Stimulated activated CD8-positive, alpha-beta memory T cell treated with anti-CD3 and anti-CD28 coated beads, Interleukin-15, amount 100 ng/mL, for 48 hours (primary cell): ENCODE results near the gene EPB41L4B.
"Not testable (repeated sequence)": the region's sequence is repeated elsewhere in the genome, so short reads cannot be mapped to it uniquely, and the experiment has no call there.

ENCODE experiments used
- DNase-seq, 2 donors: peaks; one replicate each; pipeline ENCODE4 v3.0.0-alpha.2; 2020; ENCODE audit warnings: low read depth in 2 of 2

Gene EPB41L4B

DNA sequence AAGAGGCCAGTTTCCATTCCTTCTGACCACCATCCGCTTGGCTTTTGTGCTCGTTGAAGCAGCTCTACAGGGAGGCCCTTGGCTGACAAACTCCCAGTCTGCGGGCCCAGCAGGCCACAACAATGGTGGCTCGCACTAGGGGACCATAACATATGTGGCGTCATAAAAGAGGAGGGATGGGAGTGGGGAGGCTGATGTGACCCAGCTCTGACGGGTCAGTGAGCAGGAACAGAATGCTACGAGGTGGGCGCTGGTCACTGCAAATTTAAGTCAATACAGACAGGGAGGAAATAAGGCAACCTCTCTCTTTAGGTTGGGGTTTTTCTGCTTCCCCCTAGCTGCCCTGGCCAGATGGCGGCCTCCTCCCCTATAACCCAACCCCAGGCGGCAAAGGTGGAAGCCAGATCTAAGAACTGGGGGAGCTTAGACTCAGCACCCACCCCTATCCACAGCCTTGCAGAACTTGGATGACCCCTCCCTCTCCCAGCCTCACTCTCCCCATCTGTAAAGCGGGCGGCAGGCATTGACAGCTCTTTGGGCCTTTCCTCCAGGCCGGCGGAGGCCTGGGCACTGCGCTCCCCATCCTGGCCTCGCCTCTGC lies 154.6 kb downstream of the EPB41L4B start:
- DNase-seq, result no peak

GRCh38 chr9:109164042-109164441 lies 156.8 kb downstream of the EPB41L4B start:
- DNase-seq, result no peak

GRCh38 chr9:109163194-109163593 lies 157.7 kb downstream of the EPB41L4B start:
- no peak for DNase-seq

DNA sequence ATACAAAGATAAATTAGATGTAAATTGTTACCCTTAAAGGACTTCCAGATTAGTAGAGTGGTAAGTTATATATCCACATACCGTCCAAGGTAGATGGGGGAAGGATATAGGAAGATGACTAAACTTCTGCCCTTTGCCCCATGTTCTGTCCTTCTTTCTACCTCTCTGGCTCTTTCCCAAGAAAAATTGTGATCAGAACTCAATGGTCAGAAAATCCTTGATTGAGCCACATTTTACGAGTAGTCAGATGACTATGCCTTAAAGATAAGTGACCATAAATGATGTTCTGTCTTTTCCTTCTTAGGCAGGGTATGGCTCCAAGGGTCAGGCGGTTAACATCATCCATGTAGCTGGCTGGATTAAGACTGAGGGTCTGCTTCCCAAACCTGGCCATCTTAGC lies 158.2 kb downstream of the EPB41L4B start:
- no peak for DNase-seq

- DNase-seq, result no peak
Observed at GRCh38 chr9:109161471-109161870, 159.4 kb downstream of the EPB41L4B start.

DNA sequence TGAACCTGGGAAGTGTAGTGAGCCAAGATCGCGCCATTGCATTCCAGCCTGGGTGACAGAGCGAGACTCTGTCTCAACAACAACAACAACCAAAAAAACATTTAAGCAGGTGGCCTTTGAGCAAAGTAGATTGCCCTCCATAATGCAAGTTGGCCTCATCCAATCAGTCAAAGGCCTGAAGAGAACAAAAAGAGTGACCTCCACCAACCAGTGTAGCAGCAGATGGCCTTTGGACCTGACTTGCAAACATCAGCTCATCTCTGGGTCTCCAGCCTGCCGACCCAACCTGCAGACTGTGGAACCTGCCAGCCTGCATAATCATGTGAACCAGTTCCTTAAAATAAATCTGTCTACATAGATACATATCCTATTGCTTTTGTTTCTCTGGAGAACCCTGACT lies 161.3 kb downstream of the EPB41L4B start:
- DNase-seq, result no peak

GRCh38 chr9:109158651-109159050 lies 162.2 kb downstream of the EPB41L4B start:
- DNase-seq, result no peak

GRCh38 chr9:109156708-109157107 lies 164.2 kb downstream of the EPB41L4B start:
- DNase-seq, result no peak

DNA sequence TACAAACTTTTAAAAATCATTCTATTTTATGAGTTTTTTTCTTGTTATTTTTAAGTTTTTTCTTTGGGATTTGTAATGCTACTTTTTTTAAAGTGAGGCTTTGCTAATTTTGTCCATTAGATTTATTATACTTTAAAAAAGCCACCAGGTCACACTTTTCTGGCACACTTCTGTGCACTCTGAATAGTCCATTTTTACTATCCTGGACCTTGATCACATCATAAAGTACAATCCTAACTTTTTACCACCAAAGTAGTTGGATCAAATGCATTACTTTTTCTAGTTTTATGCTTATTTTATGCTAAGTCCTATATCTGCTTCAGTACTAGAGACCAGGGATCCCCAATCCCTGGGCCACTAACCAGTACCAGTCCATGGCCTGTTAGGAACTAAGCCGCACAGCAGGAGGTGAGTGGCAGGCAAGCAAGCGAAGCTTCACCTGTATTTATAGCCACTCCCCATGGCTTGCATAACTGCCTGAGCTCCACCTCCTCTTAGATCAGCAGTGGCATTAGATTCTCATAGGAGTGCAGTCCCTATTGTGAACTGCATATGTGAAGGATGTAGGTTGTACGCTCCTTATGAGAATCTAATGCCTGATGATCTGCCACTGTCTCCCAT lies 169.8 kb downstream of the EPB41L4B start:
- no peak for DNase-seq

DNA sequence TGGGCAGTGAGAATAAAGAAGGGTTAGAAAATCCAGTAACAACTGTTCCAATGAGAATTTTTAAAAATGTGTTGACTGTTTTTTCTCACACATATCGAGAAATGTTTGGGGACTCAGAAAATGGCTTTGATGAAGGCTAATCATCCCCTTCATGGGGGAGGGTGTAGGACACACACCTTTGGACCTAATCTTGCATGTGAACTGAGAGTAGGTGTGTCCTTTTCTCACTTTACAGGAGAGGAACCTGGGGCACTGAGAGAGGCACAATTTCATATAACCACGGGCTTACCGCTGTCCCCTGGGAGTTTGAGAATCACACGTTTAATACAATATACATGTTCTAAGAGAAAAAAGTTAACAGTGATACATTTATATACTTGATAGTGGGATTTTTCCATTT lies 171.1 kb downstream of the EPB41L4B start:
- no peak for DNase-seq

DNA sequence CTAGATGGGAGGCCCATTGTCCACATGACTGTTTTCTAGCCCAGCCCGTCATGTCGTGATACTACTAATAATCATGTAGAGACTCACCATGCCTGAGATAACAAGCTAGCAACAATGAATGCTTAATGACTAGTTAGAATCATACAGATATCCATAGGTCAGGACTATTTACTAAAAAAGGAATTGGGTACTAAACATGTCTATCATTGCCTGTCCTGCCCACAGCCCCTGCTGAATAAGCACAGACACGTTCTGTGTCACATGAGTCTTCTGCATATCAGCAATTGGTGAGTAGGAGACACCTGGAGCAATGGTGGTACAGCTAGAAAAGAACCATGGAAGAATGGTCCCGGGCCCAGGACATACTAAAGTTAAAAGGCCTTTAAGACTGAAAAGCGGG lies 171.8 kb downstream of the EPB41L4B start:
- no peak for DNase-seq

DNA sequence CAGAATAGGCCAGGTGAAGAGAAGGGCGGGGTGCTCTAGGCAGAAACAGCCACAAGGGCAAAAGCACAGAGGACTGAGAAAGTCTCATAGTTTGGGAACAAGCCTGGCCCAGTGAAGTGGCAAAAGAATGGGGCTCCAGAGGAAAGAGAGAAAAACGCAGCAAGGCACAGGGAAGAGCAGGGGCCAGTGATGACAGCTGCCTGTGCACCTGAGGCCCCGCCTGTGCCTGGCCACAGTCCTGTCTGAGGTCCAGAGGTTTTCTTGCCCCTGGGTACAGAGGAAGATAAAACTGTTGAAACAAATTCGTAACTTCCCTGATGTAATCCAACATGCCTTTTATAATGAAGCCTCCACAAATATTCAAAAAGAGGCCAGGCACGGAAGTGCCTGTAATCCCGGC lies 175.8 kb downstream of the EPB41L4B start:
- no peak for DNase-seq

GRCh38 chr9:109143881-109144562 lies 176.8 kb downstream of the EPB41L4B start:
- DNase-seq, result no peak

DNA sequence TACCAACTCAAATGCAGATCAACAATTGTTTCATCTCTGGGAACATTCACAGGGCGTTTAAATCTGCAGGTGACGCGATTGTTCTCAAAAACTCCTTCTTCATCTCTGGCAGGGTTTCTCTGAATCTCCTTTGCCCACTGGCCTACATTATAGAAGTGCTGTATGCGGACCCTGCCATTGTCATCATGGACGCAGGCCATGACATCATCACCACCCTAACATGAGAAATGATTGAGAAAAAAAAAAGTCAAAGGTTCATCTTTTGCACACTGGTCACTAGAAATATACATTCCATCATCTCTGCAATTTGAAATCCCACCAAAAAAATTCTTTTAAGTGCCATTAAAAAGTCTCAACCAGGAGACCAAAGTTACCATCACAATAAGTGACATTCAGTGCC lies 179.5 kb downstream of the EPB41L4B start:
- no peak for DNase-seq

- no peak for DNase-seq
Observed at GRCh38 chr9:109139851-109140250, 181.0 kb downstream of the EPB41L4B start.

GRCh38 chr9:109138421-109138820 lies 182.4 kb downstream of the EPB41L4B start:
- no peak for DNase-seq

DNA sequence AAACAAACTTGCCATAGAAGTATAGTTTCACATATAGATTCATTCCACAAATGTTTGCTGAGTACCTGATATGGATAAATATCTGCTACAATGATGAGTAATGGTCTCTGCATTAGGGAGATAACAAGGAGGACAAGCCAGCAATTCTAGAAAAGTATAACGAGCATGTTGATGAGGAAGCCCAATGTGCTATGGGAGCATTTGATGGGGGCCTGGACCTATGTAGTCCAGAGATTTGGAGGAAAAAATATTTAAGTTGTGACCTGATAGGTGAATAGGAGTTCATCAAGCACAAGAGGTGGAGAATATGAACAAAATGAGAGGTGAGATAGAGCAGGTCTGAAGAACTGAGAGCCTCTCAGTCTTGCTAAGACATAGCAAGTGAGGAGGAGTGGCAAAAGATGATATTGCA lies 186.7 kb downstream of the EPB41L4B start:
- no peak for DNase-seq

- no peak for DNase-seq
Observed at GRCh38 chr9:109133533-109133932, 187.3 kb downstream of the EPB41L4B start.

DNA sequence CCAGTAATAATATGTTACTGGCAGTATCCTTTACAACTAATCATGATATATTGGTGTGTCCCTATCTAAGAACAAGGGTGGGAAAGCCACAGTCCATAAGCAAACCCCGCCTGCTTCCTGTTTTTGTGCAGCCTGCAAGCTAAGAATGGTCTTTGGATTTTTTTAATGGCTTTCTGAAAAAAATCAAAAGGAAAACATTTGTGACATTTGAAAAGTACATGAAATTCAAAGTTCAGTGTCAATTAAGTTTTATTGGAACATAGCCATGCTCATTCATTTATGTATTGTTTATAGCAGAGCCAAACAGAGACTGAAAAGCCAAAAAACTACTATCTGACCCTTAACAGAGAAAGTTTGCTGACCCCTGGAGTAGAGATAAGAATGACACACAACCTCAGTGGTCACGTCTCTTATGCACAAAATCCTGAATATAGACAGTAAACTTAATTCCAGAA lies 188.3 kb downstream of the EPB41L4B start:
- DNase-seq, result no peak

DNA sequence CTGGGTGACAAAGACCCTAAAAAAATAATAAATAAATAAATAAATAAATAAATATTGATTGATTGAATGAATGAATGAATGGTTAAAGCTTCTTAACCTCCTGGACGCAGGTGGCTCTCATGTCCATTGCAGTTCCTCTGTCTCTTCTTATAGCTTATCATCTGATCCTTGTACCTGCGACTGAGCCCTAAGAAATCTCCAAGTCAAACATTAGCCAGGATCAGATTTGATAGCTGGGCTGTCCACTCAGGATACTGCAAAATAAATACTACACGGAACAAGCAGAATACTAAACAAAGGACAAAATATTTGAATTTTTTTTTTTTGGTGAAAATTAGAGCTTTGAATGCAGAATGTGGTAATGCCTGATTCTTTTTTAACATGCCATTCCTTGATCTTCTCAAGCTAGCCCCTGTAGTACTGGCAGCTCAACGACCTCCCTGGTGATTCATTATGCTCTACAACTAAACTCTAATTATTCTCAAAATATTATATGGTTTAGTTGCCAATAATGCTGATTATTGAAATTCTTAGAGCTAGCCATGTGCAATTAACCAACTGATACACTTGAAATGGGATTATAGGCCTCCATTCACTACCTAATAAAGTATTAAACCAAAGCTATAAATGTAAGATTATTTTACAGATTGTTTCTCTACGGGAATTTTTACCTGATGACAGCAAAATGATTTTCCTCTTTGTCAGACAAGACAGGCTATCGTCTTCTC lies 191.2 kb downstream of the EPB41L4B start:
- no peak for DNase-seq

GRCh38 chr9:109126671-109127070 lies 194.2 kb downstream of the EPB41L4B start:
- not testable (repeated sequence) for DNase-seq

- DNase-seq, result no peak
Observed at GRCh38 chr9:109124121-109124520, 196.7 kb downstream of the EPB41L4B start.
